GM21526 (cell line): ENCODE results near the gene TMPRSS11F.

Experiments used
- ATAC-seq: cut with Tn5 transposase; IDR thresholded peaks from one replicate; pipeline ENCODE4 v1.9.1; 2021; ENCODE audit warnings: moderate library complexity; ENCODE audit not compliant: unreplicated experiment, low FRiP score

The TMPRSS11F gene

GRCh38 chr4:68079928-68080327 lies 49.7 kb downstream of the TMPRSS11F start:
- no peak for ATAC-seq

DNA sequence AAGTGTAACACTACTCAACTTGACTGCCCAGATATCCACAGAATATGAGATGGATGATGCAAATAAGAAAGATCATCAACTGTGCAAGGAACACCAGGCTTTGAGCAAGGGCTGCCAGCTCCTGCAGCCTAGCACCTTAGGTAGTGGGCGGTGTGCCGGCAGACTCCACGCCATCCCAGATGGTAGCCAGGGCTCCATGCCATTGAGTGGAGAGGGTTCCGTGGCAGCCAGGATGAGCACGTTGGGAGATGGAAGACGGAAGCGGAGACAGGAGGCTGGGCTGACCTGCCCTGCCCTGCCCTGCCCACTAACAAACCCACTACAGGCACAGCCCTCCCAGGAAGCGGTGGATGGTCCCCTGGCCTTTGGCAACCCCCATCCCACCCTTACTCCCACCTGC lies 51.9 kb downstream of the TMPRSS11F start:
- no peak for ATAC-seq

DNA sequence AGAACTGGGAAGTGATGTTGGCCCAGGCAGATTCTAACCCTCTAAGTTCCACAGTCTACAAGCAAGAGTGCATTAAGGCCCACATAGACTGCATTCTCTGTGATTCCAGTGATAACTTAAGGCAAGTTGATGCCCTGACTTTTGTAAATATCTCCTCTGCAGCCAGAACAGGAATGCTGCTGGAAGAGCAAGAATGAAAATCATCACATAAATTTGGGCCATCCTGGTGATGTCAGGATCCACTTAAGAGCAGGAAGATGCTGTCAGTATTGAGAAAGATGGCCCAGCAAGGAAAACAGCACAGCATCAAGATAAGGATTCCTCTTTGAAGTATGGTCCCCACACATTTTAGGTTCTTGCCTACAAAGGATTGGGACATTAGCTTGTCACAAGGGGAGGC lies 52.4 kb downstream of the TMPRSS11F start:
- ATAC-seq: no peak

- no peak for ATAC-seq
Measured at GRCh38 chr4:68076194-68076593, 53.5 kb downstream of the TMPRSS11F start.

DNA sequence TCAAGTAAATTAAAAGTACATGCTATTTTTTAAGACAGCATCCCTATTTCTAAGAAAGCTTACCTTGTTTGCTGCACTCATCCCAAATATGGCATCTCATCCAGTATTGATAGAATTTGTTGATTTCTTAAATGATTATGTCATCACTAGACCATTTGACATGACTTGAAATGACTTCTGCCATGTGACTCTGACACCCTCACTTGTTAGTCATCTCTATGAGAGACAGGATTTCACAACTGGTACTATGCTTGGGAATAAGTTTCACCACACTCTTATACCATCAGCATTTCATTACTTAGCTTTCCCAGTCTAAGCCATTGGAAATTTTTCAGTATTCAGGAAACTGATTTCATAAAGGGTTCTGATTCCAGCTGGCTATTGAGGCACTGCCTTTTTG lies 55.3 kb downstream of the TMPRSS11F start:
- no peak for ATAC-seq

- ATAC-seq: no peak
Measured at GRCh38 chr4:68070302-68070701, 59.4 kb downstream of the TMPRSS11F start.

DNA sequence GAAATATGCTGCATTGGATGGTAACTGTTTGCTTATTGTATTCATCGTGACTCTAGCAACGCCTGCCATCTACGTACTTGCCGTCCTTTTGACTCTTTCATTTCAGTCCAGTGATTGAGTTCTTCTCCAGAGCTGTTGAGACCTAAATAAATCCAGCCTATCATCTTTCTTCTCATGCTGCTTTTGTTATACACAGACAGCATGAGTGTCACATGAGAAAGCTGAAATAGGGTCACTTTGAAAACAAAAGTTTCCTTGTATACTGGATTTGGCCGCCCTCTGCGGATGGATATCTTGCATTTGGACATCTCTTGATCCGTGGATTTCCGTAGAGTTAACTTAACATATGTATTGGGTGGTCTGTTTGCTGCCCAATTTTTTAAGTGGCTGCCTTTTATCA lies 67.2 kb downstream of the TMPRSS11F start:
- ATAC-seq: no peak

DNA sequence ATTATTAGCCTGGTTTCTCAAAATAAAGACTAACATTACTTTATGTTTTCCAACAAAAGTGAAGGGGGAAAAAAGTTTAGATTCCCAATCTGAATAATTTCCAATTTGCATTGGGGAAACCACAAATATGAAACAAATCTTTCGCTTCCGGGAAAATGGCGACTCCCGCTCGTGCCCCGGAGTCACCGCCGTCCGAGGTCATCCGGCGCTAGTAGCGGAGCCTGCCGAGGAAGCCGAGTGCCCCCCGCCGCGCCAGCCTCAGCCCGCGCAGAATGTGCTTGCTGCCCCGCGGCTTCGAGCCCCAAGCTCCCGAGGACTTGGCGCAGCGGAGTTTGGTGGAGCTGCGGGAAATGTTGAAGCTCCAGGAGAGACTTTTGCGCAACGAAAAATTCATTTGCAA lies 91.4 kb downstream of the TMPRSS11F start:
- no peak for ATAC-seq

GRCh38 chr4:68021185-68021584 lies 108.5 kb downstream of the TMPRSS11F start:
- ATAC-seq: no peak

DNA sequence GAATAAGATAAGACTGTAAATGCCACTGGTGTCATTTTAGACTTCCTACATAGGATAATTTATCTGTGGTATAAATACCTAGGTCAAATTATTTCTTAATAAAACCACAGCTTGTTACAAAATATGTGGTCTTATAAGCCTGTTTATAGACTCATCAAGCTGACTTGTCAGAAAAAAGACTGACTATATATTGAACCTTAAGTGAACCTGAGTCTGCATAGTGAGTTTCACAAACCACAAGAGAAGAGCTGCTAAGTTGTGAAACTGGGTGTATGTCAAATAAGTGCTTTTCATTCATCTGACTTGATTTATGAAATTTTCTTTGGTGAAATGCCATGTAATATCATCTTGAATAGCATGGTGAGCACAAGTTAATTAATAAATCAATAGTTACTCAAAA lies 118.0 kb downstream of the TMPRSS11F start:
- ATAC-seq: no peak
